Raji (cell line): ENCODE data around the gene ATAD1.

Experiments used
- POLR2A ChIP-seq: IDR thresholded peaks from 2 replicates; pipeline ENCODE4 v1.6.1; 2011; ENCODE audit warnings: low read depth, low read length, control low read depth; ENCODE audit not compliant: insufficient read depth

Gene ATAD1

DNA sequence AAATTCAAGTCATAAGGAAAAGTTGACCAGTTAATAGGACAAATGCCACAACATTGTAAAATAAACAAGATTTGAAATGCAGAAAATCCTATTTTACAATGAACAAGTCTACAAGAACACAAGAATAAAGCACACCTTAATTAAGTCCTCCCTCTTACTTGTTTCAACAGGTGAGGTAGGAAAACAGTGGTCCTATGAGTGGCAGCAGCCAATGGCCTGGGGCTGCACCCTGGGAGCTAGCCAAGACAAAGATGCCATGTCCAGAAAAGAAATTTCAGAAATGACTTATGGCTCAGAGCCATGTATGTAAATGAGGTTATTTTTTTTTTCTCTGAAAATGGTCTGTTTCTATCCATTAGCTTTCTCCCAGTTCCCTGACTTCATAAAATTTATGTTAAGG, 31.0 kb upstream of the ATAD1 start:
- no peak for TF ChIP-seq POLR2A

DNA sequence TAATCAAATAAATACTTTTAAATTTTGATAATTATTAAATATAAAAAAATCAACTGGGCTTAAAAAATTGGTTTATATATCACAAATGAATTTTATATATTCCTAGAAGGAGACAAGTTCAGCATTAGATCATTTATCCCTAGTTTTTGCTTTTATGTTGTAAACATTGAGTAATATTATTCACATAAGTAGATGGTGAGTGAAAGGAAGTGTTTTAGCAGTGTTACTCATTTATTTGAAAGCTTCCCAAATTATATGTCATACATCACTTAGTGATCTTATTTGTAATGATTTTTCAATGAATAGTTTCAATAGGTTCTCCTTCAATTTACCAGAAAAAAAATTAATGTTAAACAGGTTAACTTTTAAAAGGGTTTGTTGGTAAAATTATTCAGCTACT, 29.5 kb upstream of the ATAD1 start:
- TF ChIP-seq POLR2A = no peak

DNA sequence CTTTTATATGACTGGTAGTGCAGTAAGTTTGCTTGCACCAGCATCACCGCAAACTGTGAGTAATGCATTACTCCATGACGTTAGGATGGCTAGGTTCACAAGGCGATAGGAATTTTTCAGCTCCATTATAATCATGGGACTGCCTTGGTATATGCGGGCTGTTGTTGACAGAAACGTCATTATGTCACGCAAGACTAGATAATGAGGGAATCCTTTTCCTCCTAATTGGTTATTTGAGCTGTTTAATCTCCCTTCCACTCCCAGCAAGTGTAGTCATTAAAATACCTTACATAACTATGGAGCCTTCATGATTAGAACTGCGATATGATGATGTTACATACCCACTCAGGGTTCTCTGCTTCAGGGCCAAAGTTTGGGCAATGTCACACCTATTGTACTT, 28.0 kb upstream of the ATAD1 start:
- no peak for TF ChIP-seq POLR2A

DNA sequence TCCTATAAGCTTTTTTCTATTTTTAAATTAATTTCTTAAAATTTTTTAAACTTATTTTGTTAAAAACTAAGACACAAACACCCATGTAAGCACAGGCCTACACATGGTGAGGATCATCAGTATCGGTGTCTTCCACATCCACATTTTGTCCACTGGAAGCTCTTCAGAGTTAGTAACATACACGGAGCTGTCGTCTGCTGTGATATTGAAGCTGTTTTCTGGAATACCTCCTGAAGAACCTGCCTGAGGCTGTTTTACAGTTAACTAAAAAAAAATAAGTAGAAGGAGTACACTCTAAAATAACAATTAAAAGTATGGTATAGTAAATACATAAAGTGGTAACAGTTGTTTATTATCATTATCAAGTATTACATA, 27.6 kb upstream of the ATAD1 start:
- no peak for TF ChIP-seq POLR2A

DNA sequence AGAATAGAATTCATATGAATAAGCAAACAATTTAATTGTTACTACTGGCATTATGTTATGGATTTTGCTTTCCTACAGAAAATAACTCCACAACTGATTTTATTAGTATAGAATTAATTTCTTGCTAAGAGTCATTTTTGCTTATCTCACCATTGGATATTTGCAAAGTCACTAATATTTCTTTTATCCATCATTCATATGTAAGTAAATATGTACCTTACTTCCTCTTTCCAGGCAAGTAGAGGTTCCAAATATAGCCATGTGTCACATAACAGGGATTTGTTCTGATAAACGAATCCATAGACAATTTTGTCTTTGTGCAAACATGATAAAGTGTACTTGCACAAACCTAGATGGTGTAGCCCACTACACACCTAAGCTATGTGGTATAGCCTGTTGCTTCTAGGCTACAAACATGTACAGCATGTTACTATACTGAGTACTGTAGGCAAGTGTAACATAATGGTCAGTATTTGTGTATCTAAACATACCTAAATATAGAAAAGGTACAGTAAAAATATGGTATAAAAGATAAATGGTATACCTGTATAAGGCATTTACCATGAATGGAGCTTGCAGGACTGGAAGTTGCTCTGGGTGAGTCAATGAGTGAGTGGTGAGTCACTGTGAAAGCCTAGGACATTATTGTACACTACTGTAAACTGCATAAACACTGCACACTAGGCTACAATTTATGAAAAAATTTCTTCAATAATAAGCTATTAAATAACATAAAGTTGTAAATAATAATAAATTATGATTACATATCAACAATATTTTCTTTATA, 27.0 kb upstream of the ATAD1 start:
- no peak for TF ChIP-seq POLR2A

DNA sequence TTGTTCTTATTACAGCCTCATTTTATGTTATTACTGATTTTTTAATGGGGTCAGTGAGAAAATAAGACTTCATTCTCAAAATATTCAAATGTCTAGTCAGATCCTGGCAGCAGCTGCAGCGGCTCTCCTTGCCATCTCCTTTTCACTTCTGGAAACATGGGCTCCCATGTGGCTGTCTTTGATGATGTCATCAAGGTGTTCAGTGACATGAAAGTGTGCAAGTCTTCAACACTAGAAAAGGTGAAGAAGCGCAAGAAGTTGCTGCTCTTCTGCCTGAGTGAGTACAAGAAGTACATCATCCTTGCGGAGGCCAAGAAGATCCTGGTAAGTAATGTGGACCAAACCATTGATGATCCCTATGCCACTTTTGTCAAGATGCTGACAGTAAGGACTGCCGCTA, 25.7 kb upstream of the ATAD1 start:
- no peak for TF ChIP-seq POLR2A

DNA sequence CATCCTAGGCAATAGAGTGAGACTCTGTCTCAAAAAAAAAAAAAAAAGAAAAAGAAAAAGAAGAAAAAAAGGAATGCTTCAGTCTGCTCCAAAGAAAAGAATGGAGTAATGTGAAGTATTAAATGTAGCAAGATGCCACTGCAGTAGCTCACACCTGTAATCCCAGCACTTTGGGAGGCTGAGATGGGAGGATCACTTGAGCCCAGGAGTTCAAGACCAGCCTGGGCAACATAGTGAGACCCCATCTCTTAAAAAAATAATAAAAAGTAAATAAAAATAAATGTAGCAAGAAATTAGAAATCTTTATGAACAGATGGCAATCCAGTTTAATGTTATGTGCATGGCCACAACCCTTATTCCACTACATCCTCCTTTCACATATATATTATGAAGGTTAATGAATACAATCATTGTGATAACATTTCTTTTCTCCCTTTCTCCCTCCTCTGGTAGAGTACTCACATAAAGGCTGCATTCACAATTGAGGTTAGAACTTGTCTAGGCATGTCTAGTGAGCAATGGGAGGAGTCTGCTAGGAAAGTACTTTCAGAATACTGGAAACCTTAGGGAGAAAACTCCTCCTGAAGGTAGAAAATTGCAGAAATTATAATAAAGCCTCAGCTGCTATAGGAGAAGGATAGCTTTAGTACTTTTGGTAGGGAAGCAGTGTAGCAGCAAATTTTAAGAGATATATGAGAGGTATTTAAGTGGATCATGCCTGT, 24.9 kb upstream of the ATAD1 start:
- TF ChIP-seq POLR2A = no peak

DNA sequence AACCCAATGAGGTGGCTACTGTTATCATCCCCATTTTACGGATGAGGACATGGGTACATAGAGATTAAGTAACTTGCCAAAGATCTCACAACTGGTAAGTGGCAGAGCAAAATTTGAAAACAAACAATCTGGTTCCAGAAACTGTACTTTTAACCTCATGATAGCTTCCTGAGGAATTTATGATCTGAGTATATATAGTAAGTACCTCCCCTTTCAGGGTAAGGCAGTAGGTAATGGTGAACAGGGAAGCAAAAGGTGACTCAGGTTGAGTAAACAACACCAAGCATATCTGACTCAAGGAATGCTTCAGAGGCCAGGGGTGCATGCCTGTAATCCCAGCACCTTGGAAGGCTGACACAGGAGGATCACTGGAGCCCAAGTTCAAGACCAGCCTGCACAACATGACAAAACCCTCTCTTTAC, 24.2 kb upstream of the ATAD1 start:
- TF ChIP-seq POLR2A = no peak

DNA sequence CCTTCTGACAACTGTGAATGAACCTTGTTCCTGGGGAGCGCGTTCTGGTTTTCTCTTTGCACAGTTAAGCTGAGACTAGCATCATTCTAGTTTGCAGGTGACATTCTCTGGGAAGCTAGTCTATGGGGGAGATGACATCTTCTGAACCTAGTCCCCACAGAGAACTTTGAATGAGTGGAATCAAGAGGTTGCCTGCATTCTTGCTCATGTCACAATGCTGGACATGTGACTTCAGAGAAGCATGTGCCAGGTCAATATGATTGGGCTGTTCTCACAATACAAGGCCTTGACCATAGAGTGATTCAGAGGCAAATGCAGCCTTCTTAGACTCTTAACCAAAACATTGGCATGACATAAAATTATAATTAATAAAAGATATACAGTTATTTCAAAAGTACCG, 23.2 kb upstream of the ATAD1 start:
- TF ChIP-seq POLR2A = no peak

DNA sequence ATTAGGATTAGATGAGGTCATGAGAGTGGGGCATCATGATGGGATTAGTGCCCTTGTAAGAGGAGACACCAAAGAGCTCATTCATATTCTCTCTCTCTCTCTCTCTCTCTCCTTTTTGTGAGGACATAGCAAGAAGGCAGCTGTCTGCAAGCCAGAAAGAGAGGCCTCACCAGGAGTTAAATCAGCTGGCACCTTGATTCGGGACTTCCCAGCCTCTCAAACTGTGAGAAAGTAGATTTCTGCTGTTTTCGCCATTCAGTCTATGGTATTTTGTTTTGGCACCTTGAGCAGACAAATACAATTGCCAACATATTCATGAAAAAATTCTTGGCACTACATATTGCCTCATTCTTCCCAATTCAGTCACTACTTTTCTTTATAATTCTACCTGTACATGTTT, 20.6 kb upstream of the ATAD1 start:
- TF ChIP-seq POLR2A = no peak

DNA sequence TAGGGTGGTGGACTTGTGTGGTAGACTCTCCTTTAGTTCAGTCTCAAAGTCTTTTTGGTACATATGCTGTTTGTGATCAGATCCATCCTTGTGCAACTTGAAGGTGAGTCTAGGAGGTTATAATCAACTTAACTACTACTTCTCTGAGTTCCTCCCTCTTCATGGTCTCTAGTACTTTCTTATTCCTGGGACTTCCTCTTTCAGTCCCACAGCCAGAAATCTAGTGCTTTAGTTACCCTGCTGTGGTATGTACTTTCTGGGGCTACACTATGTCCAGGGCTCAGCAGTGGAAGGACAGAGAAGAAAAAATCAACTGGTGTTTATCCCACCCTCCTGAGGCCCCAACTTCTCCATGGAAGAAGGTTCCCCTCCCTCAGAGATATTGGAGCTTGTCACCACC, 19.4 kb upstream of the ATAD1 start:
- no peak for TF ChIP-seq POLR2A

DNA sequence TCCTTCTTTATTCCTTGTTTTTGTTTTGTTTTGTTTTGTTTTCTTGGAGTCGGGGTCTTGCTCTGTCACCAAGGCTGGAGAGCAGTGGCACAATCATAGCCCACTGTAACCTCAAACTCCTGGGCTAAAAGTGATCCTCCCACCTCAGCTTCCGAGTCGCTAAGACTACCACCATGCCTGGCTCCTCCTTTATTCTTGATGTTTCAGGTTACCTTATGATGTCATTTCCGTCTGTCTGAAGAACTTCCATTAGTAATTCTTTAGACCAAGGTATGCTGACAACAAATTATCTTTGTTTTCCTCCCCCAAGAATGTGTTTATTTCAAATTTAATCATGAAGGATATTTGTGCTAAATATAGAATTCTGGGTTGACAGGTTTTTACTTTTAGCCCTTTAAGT, 18.1 kb upstream of the ATAD1 start:
- no peak for TF ChIP-seq POLR2A

DNA sequence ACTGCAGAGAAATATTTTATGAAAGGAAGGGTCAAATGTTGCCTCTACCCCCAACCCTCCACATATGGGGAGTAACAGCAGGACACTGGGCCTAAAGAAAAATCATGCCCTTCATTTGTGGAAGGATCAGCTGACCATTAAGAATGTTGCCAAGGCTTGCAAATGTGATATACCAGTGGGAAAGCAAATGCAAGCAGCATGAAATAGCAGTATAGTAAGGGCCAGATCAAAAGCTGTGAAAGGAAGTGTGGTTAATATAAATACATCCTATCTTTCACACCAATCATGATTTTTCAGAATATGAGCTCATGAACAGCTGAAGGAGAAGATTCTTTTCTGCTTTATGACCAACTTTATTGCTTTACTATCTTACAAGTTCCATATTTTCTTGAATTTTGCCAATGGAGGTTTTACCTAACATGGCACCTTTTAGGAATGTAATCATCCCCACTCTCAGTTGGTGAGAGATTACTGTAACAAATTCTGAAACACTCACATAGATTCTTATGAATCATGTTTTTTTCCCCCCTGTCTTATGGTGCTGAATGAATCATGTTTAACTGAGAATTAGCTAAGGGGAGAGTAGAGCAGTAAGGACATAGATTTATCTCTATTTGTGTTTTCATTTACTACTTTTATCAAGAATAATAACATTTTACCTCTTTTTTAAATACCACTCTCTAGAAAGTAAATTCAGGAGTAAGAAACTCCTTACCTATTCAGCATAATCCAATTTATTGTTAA, 12.1 kb upstream of the ATAD1 start:
- no peak for TF ChIP-seq POLR2A

DNA sequence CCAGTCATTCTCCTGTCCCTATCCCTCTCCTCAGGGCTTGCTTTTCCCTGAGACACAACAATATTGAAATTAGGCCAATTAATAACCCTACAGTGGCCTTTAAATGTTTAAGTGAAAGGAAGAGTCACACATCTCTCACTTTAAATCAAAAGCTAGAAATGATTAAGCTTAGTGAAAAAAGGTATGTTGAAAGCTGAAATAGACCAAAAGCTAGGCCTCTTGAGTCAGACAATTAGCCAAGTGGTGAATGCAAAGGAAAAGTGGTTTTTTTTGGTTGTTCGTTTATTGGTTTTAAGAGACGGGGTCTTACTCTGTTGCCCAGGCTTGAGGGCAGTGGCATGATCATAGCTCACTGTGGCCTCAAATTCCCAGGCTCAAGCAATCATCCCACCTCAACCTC, 9.7 kb upstream of the ATAD1 start:
- TF ChIP-seq POLR2A = no peak

DNA sequence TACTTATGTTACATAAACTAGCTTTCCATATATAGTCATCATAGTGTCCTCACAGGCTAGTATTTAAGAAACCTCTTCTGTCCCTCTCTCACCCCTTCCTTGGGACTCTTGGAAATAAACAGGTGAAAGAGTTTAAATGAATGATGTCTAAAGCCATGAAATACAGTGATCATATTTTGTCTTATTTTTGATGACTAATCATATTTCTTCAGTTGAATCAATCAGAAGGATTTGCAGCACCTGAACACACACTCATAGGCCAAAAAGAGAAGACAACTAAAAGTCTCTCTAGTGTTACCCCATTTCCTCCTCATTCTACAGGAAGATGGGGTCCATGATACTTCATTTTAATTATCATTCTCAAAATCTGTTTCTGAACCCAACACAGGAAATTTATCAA, 8.6 kb upstream of the ATAD1 start:
- no peak for TF ChIP-seq POLR2A

DNA sequence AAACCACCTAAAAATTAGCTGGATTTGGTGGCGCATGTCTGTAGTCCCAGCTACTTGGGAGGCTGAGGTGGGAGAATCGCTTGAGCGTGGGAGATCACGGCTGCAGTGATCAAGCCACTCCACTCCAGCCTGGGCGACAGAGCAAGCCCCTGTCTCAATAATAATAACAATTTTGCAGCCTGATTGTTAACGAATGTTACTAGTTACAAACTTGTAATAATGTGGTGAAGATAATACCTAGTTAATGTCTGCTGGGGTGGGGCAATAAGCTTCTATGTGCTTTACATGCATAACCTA, 1.2 kb upstream of the ATAD1 start:
- no peak for TF ChIP-seq POLR2A

DNA sequence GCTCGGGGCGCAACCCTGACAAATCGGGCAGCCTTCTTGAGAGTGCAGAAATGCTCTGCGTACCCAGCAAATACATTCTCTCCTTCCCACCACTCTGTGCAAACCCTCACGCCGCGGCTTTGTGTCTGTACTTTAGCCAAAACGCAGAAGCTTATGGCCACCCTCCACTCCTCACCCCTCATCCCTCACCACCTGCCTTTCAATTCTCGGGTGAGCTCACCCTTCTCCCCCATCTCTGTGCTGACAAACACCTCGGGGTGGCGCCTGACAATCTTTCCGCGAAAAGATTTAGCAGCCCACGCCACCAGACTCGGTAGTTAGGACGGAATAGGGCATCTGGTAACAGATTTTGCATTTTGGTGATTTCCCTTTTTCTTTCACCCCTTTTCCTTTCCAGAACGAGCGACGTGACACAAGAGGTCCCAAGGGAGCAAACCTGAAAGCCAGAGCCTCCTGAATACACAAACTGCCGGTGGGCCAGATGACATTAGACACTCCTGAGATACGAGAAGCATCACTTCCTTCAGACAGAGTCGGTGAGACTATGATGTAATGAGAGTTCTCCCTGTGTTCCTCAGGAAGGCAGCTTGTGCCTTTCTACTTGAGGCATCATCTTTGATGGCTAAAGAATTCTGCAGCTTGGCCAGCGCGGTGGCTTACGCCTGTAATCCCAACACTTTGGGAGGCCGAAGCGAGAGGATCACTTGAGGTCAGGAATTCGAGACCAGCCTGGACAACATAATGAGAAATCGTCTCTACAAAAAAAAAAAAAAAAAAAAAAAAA, 671 bp upstream of the ATAD1 start:
- TF ChIP-seq POLR2A = no peak
